D341Med (cell line): ENCODE measurements around the gene B4GALT1.

Source experiments
- DNase-seq: peaks from one replicate; pipeline ENCODE4 v3.0.0; 2012; ENCODE audit warnings: low spot score

Gene B4GALT1

GRCh38 chr9:33139421-33140228, 27.5 kb downstream of the B4GALT1 start:
- no peak for DNase-seq

DNA sequence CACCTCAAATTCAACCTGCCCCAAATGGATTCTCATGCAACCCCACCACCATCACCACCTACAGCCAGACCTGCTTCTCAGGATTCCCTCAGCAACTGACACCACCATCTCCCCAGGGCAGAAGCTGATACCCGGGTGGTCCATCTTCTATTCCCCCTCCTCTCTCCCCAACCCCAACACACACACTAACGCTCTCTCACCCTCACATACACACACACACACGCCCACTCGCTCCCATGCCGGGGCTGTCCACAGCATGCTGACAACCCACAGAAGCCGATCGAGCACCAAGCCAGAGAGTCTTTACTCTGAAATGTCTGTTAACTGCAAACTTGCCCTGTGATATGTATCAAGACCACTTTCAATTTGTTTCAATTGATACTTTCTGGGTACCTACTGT, 28.4 kb downstream of the B4GALT1 start:
- DNase-seq, result no peak

GRCh38 chr9:33137781-33138264, 29.3 kb downstream of the B4GALT1 start:
- no peak for DNase-seq

DNA sequence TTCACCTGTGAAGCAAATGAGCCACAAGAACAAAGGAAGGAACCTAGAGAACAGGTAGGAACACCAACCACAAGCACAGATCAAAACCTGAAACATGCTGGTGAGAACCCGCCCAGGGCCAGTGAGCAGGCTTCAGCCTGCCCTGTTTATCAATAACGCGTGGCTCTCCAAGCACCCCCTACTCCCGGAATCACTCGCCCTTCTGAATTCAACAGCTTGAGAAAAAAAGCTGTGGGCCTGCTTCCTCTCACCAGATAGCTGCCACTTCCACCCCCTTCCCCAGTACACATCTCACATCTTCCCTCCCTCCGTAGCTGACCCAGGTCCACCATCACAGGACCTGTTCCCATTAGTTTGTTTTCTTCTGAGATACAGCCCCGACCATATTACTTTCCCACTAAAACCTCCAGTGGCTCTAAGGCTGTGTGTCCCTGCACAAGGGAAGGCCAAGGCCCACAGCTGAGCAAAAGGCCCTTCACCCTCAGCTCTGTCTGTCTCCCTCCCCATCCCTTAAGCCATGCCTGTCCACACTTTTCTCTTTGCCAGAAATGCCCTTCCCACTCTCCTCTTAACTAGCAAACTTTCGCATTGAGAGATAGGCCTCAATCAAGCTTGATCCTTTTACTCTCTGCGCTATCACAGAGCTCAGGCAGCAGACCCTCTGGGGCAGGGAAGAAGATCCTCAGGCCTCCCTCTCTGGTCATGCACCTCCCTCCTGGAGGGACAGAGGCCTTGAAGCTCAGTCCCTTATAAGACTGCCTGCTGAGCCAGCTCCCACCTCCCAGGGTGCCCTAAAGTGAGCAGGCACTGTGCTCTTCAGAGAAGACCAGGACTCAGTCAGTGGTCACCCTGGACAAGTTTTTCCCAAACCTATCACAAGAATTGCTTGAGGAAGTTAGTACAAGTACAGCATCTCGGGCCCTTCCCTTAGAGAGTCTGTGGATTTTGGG, 30.1 kb downstream of the B4GALT1 start:
- DNase-seq, result no peak

DNA sequence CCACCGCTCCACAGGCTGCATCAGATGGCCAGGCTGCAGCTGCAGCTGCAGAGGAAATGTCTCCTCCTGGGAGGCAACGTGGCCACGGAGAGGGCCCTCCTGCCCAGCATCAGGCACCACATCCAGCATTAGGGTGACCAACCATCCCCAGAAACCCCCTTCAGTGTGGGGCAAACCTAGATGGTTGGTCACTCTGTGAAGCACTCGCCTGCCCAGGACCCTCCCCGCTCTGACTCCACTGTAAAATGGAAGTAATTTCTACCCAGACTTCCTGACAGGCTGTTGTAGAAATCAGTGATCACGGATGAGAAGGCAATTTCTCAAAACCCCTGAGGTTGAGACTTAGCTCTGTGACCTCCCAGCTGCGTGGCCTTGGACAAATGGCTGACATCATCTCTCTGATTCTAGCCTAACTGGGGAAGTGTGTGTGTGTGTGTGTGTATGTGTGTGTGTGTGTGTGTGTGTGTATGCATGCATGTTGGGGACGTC, 31.6 kb downstream of the B4GALT1 start:
- DNase-seq, result no peak

- no peak for DNase-seq
These were observed 32.1 kb downstream of the B4GALT1 start for GRCh38 chr9:33135031-33135461.

- no peak for DNase-seq
These were observed 34.0 kb downstream of the B4GALT1 start for GRCh38 chr9:33133186-33133585.

DNA sequence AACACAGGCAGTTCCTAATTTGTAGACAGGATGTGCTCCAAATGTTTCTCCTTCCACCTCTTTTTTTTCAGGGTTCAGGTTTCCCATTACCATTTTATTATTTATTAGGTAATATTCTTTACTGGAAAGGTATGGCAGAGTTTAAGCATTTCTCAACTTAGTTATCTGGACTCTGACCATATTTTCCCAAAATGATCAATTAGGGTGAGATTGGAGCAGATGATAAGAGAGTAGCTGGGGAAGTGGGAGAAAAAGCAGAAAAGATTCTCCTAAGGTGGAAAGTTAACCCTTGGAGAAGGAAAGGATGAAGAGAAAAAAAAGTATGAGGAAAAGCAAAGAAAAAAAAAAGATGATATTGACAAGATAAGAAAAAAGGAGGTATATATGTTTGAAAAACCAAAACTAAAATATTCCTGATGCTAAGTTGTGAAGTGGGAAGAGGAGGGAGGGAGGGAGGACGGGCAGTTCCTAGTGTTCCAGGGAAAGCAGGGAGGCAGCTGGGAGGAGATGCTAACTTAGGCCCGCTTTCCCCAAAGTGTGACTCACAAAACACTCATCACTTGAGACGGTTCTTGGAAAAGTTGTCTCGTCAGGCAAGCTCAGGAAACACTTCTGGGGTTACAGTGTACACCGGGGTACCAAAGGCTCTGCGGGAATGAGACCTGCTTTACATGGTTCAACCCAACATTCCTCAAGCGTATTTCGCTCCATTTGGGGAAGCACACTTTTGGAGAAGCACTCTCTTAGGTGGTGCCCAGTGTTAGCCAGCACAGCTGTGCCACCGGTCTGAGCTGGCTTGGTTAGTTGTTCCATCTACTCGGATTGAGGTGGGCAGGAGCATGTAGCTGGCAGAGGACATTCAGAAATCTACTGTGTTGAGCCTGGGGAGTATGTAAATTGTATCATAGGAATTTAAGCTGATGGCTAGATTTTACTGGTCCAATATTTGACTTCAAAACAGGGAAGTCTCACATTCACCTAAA, 35.1 kb downstream of the B4GALT1 start:
- DNase-seq, result no peak

GRCh38 chr9:33130961-33131789, 36.0 kb downstream of the B4GALT1 start:
- DNase-seq, result no peak

- no peak for DNase-seq
These were observed 37.0 kb downstream of the B4GALT1 start for GRCh38 chr9:33129886-33130881.

DNA sequence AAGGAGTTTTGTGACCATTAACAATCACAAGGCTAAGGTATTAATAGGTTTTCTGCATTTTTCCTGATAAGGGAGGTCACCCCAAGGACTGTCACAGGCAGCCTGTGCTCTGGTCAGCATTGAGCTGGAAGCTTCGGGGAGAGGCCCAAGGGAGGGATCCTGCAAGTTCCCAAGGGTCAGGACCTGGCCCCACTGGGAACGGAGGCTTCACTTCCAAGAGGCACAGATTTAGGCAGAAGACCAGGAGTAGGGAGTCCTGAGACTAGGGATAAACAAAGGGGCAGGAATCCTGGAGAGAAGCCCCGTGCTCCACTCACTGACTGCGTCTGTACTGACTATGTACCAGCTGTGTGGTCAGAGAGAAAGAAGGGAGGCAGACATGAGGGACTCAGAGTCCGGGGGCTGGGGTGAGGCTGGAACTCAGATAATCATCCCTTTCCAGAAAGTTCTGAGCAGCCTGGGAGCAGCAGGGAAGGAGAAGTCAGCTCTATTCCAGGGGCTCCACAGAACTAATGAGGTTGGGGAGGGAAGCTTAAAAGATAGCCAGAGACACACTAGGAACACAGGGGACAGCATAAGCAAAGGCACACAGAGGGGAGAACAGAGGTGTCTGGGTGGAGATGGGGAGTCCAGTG, 37.8 kb downstream of the B4GALT1 start:
- no peak for DNase-seq

- DNase-seq, result no peak
These were observed 38.6 kb downstream of the B4GALT1 start for GRCh38 chr9:33128570-33128969.

- no peak for DNase-seq
These were observed 39.3 kb downstream of the B4GALT1 start for GRCh38 chr9:33127881-33128280.

- no peak for DNase-seq
These were observed 41.0 kb downstream of the B4GALT1 start for GRCh38 chr9:33125871-33126823.

- DNase-seq, result no peak
These were observed 41.7 kb downstream of the B4GALT1 start for GRCh38 chr9:33125461-33125860.

- no peak for DNase-seq
These were observed 42.3 kb downstream of the B4GALT1 start for GRCh38 chr9:33124751-33125381.

DNA sequence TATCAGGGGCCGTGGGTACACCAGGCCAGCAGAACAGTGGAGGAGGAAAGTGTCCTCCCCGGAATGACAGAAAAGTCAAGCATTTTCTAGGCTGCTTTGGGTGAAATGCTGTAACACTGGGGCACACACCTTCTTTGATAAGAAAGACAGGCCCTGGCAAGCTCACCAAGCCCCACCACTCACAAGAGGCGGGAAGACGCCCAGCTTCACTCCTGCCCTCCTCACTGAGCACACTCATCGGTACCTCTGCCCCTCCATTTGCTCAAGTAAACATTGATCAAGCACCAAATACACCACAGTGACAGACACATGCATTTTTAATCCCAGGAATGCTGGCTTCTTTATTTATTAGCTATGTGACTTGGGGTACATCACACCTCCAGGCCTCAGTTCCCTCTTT, 43.1 kb downstream of the B4GALT1 start:
- no peak for DNase-seq
